ENCODE data around the gene UNC13A. TPM values are rescaled to one million over a fixed set of nuclear protein-coding genes. Genes with fewer than 3 reads are reported as not detected.

UNC13A gene
- total and polyA plus RNA-seq, 2 donors (not counting 3 experiments of a cell fraction or from before 2014, with no cell fraction given), result 0.04 to 0.09 TPM

DNA sequence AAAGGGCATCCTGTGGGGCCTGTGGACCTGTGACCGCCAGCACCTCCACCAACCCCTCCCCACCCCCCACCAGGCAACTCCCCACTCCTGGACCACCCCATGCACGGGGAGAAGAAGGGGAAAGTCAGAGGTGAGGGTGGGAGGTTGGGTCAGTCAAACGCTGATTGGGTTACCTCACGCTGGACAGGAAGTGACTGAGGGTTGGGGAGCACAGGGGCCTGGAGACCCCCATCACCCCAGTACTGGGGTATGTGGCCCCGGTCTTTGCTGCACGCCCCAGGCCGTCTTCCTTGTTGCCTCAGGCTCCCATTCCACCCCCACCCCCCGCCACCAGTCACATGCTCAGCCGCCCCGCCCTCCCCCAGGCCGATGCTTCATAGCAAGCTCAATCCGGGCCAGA lies 73.7 kb downstream of the UNC13A start:
- no peak overlapping the region for H3K9ac ChIP-seq (replicated peaks; ENCODE audit: extremely low read depth, insufficient read depth, low read length)
- FAIRE-seq (no peak), DNase-seq (ENCODE audit: low read depth, low spot score) (no peak)
- no peaks in the 10 kb centered on the region for H3K4me1 ChIP-seq (ENCODE audit: control insufficient read depth, extremely low read depth, insufficient read depth, low read length)
- no peaks in the 10 kb centered on the region for H3K9me3 ChIP-seq (replicated peaks; ENCODE audit: control insufficient read depth, insufficient read depth, low read length)
- peaks cover 2 to 3% of the 10 kb centered on the region in 2 experiments for H3K27me3 ChIP-seq (ENCODE audit: control insufficient read depth in 2 of 2, insufficient read depth in 2 of 2, low read length in 2 of 2)
- dilution Hi-C loops (cut with MboI; ENCODE audit: extremely low pct_ligation_motif_present, low sequenced_read_pairs) (no loop called here), intact Hi-C loops (cut with micrococcal nuclease) (no loop called here)
- H3K79me2 ChIP-seq (ENCODE audit: control insufficient read depth, insufficient read depth, low read length), result no peaks in the 10 kb centered on the region
- H3K4me3 ChIP-seq (replicated peaks in 1 of 3; ENCODE audit: insufficient read depth in 1 of 3, low read depth in 1 of 3, low read length in 3 of 3), result no peak overlapping the region
- BruUV-seq (replicated peaks), result no TSS peak
- no peaks in the 10 kb centered on the region for H3K36me3 ChIP-seq (ENCODE audit: control insufficient read depth in 2 of 2, extremely low read depth in 1 of 2, insufficient read depth in 2 of 2, low read length in 2 of 2)
- H4K20me1 ChIP-seq (replicated peaks; ENCODE audit: control insufficient read depth, extremely low read depth, insufficient read depth, low read length), result no peaks in the 10 kb centered on the region
- H3K4me2 ChIP-seq (ENCODE audit: insufficient read depth, low read length), result no peak overlapping the region
- TF ChIP-seq GATA2 (IDR thresholded peaks at IDR 0.05; ENCODE audit: insufficient read depth, insufficient read length, low read depth, low read length), result no peak
- TF ChIP-seq POLR2A (IDR thresholded peaks at IDR 0.05; ENCODE audit: low read depth, low read length), result no peak
- TF ChIP-seq, protein P1, sequence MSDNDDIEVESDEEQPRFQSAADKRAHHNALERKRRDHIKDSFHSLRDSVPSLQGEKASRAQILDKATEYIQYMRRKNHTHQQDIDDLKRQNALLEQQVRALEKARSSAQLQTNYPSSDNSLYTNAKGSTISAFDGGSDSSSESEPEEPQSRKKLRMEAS (IDR thresholded peaks at IDR 0.05; ENCODE audit: insufficient read depth, insufficient read length), result no peak
- TF ChIP-seq JUN (IDR thresholded peaks at IDR 0.05; ENCODE audit: borderline replicate concordance, insufficient read depth, insufficient read length, low read depth), result no peak
- no peak for TF ChIP-seq EZH2 (IDR thresholded peaks at IDR 0.05; ENCODE audit: borderline replicate concordance, low read depth, low read length, severe bottlenecking)
- TF ChIP-seq, protein P2, sequence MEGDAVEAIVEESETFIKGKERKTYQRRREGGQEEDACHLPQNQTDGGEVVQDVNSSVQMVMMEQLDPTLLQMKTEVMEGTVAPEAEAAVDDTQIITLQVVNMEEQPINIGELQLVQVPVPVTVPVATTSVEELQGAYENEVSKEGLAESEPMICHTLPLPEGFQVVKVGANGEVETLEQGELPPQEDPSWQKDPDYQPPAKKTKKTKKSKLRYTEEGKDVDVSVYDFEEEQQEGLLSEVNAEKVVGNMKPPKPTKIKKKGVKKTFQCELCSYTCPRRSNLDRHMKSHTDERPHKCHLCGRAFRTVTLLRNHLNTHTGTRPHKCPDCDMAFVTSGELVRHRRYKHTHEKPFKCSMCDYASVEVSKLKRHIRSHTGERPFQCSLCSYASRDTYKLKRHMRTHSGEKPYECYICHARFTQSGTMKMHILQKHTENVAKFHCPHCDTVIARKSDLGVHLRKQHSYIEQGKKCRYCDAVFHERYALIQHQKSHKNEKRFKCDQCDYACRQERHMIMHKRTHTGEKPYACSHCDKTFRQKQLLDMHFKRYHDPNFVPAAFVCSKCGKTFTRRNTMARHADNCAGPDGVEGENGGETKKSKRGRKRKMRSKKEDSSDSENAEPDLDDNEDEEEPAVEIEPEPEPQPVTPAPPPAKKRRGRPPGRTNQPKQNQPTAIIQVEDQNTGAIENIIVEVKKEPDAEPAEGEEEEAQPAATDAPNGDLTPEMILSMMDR (IDR thresholded peaks at IDR 0.05; ENCODE audit: extremely low read depth in 1 of 2, insufficient read depth in 1 of 2, low read depth in 1 of 2, low read length in 2 of 2), result no peak
- no peak for TF ChIP-seq FOS (IDR thresholded peaks at IDR 0.05; ENCODE audit: borderline replicate concordance, insufficient read depth, low read length)
- no peak for TF ChIP-seq POLR2AphosphoS5 (IDR thresholded peaks at IDR 0.05; ENCODE audit: insufficient read depth, low read depth, low read length)
- no peak for TF ChIP-seq MYC (IDR thresholded peaks at IDR 0.05; ENCODE audit: low read depth, low read length)
- H3K9me1 ChIP-seq (replicated peaks; ENCODE audit: control insufficient read depth, extremely low read depth, insufficient read depth, low read length), result no peaks in the 10 kb centered on the region
- no peak overlapping the region for H2AFZ ChIP-seq (ENCODE audit: low read depth, low read length)
- no peak overlapping the region for H3K27ac ChIP-seq (ENCODE audit: insufficient read depth, low read depth, low read length)
- CTCF ChIA-PET, result no interaction called here
- POLR2A ChIA-PET, result no interaction called here

All from endothelial cell of umbilical vein (primary cell).